Neural crest cell (in vitro differentiated cells): ENCODE data around the gene DHDH. TPM values are rescaled to one million over a fixed set of nuclear protein-coding genes. Genes with fewer than 3 reads are reported as not detected.

Source experiments
- DNase-seq: peaks from one replicate; pipeline ENCODE4 v3.0.0; 2021; ENCODE audit warnings: low read depth, mixed read lengths, low spot score
- H3K27ac Mint-ChIP-seq: one replicate; pipeline ENCODE4 v1.8.0; 2021; ENCODE audit warnings: mild to moderate bottlenecking, mixed read lengths; ENCODE audit not compliant: unreplicated experiment
- H3K27me3 Mint-ChIP-seq: 2 replicates; pipeline ENCODE4 v1.8.0; 2021; ENCODE audit warnings: low read depth, mild to moderate bottlenecking, mixed read lengths
- H3K36me3 Mint-ChIP-seq: 2 replicates; pipeline ENCODE4 v1.8.0; 2021; ENCODE audit warnings: low read depth, mild to moderate bottlenecking, mixed read lengths
- H3K4me1 Mint-ChIP-seq: 2 replicates; pipeline ENCODE4 v1.8.0; 2021; ENCODE audit warnings: mixed read lengths
- H3K4me3 Mint-ChIP-seq: one replicate; pipeline ENCODE4 v1.8.0; 2021; ENCODE audit warnings: mild to moderate bottlenecking, mixed read lengths
- H3K9me3 Mint-ChIP-seq: 2 replicates; pipeline ENCODE4 v1.8.0; 2021; ENCODE audit warnings: mixed read lengths
- CTCF ChIP-seq: fragments of 200-600 bp; sonication (generic); conservative IDR thresholded peaks from 2 replicates; pipeline ENCODE4 v1.5.0; 2021; ENCODE audit warnings: antibody characterized with exemption, mild to moderate bottlenecking
- total RNA-seq: library from RNA; stranded (reverse); gene quantifications from 2 replicates; pipeline ENCODE4 v1.2.1, GENCODE V29; 2021

DHDH gene
- total RNA-seq, 1 donor from 2014 or later: 0.47 TPM

- TF ChIP-seq CTCF: no peak
- H3K4me1 Mint-ChIP-seq: peaks cover 13% of the 10 kb centered on the region
- peaks cover 8% of the 10 kb centered on the region for H3K36me3 Mint-ChIP-seq
- H3K27ac Mint-ChIP-seq: no peak overlapping the region
- H3K27me3 Mint-ChIP-seq: no peaks in the 10 kb centered on the region
- H3K4me3 Mint-ChIP-seq: no peak overlapping the region
- no peaks in the 10 kb centered on the region for H3K9me3 Mint-ChIP-seq
- no peak for DNase-seq
Observed at GRCh38 chr19:48987323-48987722, 53.8 kb downstream of the DHDH start.

- TF ChIP-seq CTCF: no peak
- no peaks in the 10 kb centered on the region for H3K9me3 Mint-ChIP-seq
- H3K27ac Mint-ChIP-seq: peak overlapping the region; percentile 25
- no peak for DNase-seq
- peaks cover 19% of the 10 kb centered on the region for H3K4me1 Mint-ChIP-seq
- peak overlapping the region; percentile 7 for H3K4me3 Mint-ChIP-seq
- peaks cover 7% of the 10 kb centered on the region for H3K36me3 Mint-ChIP-seq
- no peaks in the 10 kb centered on the region for H3K27me3 Mint-ChIP-seq
Observed at GRCh38 chr19:48988286-48988685, 54.8 kb downstream of the DHDH start.

- H3K4me1 Mint-ChIP-seq: peaks cover 24% of the 10 kb centered on the region
- H3K27ac Mint-ChIP-seq: no peak overlapping the region
- no peak for DNase-seq
- peak overlapping the region; percentile 7 for H3K4me3 Mint-ChIP-seq
- no peaks in the 10 kb centered on the region for H3K27me3 Mint-ChIP-seq
- H3K36me3 Mint-ChIP-seq: peaks cover 4% of the 10 kb centered on the region
- no peaks in the 10 kb centered on the region for H3K9me3 Mint-ChIP-seq
- no peak for TF ChIP-seq CTCF
Observed at GRCh38 chr19:48988860-48989259, 55.4 kb downstream of the DHDH start.

- Mint-ChIP-seq H3K27me3 (no peaks in the 10 kb centered on the region), H3K9me3 (no peaks in the 10 kb centered on the region), H3K4me1 (peaks cover 32% of the 10 kb centered on the region), H3K27ac (peak overlapping the region; percentile 48), H3K4me3 (no peak overlapping the region), H3K36me3 (peaks cover 4% of the 10 kb centered on the region)
- DNase-seq: no peak
- TF ChIP-seq CTCF: no peak
Observed at GRCh38 chr19:48989701-48990291, 56.3 kb downstream of the DHDH start.

GRCh38 chr19:48990400-48990799 lies 56.9 kb downstream of the DHDH start:
- no peak for DNase-seq
- TF ChIP-seq CTCF: no peak
- Mint-ChIP-seq H3K9me3 (no peaks in the 10 kb centered on the region), H3K27ac (peak overlapping the region; percentile 48), H3K4me1 (peaks cover 38% of the 10 kb centered on the region), H3K36me3 (peaks cover 4% of the 10 kb centered on the region), H3K4me3 (peak overlapping the region; percentile 11), H3K27me3 (no peaks in the 10 kb centered on the region)
